NB4 (cell line): ENCODE measurements around the gene STN1.

ENCODE experiments used
- MYC ChIP-seq: IDR thresholded peaks from 2 replicates; pipeline ENCODE4 v1.6.1; 2011; ENCODE audit warnings: low read depth, low read length
- TF ChIP-seq, protein P1 (sequence below): IDR thresholded peaks from one replicate; pipeline ENCODE4 v1.5.1; 2012; ENCODE audit warnings: low read depth, low read length

DNA sequence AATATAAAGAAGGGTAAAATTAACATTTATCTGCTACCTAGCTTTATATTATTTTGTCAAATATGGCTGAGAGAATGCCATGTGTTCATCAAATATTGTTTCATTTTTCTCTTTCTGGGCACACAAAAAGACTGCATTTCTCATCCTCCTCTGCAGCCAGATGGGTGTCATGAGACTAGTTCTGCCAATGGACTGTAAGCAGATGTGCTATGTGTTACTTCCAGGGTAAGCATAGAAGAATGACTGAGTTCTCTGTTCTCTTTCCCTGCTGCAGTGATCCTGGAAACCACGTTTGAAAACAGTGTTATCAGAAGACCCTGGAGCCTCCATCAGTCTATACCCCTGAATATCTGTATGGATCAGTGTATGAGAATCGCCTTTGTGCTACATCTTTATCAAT is 24.9 kb upstream of the STN1 start:
- TF ChIP-seq, protein P1, sequence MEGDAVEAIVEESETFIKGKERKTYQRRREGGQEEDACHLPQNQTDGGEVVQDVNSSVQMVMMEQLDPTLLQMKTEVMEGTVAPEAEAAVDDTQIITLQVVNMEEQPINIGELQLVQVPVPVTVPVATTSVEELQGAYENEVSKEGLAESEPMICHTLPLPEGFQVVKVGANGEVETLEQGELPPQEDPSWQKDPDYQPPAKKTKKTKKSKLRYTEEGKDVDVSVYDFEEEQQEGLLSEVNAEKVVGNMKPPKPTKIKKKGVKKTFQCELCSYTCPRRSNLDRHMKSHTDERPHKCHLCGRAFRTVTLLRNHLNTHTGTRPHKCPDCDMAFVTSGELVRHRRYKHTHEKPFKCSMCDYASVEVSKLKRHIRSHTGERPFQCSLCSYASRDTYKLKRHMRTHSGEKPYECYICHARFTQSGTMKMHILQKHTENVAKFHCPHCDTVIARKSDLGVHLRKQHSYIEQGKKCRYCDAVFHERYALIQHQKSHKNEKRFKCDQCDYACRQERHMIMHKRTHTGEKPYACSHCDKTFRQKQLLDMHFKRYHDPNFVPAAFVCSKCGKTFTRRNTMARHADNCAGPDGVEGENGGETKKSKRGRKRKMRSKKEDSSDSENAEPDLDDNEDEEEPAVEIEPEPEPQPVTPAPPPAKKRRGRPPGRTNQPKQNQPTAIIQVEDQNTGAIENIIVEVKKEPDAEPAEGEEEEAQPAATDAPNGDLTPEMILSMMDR, result no peak
- TF ChIP-seq MYC, result no peak
